GM12878 (cell line): ENCODE results near the gene SERPINB4. TPM values are rescaled to one million over a fixed set of nuclear protein-coding genes. Genes with fewer than 3 reads are reported as not detected.

Experiments used
- ATAC-seq: fragments of 200-7000 bp; cut with Tn5 transposase; 3 replicates; pipeline ENCODE4 v1.9.1; 2020; ENCODE audit warnings: mild to moderate bottlenecking, moderate library complexity
- BruUV-seq: library from RNA; stranded (reverse); fragments of 400-500 nt; replicated peaks from 2 replicates; lab custom pipeline; 2021; lab: Mats Ljungman, UMichigan
- CTCF ChIA-PET: fragments of 300-600 bp; sonication (Branson Sonifier 250); formaldehyde crosslinking; extraction: SDS; loops from one replicate; lab custom pipeline; 2021; ENCODE audit warnings: inconsistent platforms; lab: Yijun Ruan, JAX
- POLR2A ChIA-PET: fragments of 350-600 bp; formaldehyde crosslinking; extraction: SDS; loops from one replicate; lab custom pipeline; 2021; ENCODE audit warnings: inconsistent platforms; lab: Charles Lee
- RAD21 ChIA-PET: fragments of 300-600 bp; sonication (Branson Sonifier 250); formaldehyde crosslinking; loops from one replicate; lab custom pipeline; 2023; ENCODE audit warnings: antibody characterized with exemption; ENCODE audit not compliant: unreplicated experiment; lab: Charles Lee
- SMC1A ChIA-PET: fragments of 300-600 bp; sonication (Branson Sonifier 250); formaldehyde crosslinking; loops from one replicate; lab custom pipeline; 2023; ENCODE audit not compliant: unreplicated experiment, uncharacterized antibody; lab: Charles Lee
- DNase-seq: peaks from one replicate; pipeline ENCODE4 v3.0.0-alpha.2; 2011; ENCODE audit warnings: low read depth, low spot score
- FAIRE-seq: peaks from 3 replicates; lab custom pipeline; 2011; peaks lifted over from hg19 to GRCh38; lab: Jason Lieb, UNC
- H2AFZ ChIP-seq: 2 replicates; pipeline ENCODE4 v1.6.0; 2011; ENCODE audit warnings: low read depth, low read length, control low read depth; ENCODE audit not compliant: control insufficient read depth
- H3K27ac ChIP-seq: 2 replicates; pipeline ENCODE4 v1.5.1; 2011; ENCODE audit warnings: control low read depth; ENCODE audit not compliant: control insufficient read depth, insufficient read depth
- H3K27me3 ChIP-seq, 2 experiments: replicated peaks in 1 of 2; 2 replicates each; pipeline versions ENCODE4 v1.6.0 to v1.6.1; 2011; ENCODE audit warnings: low read length in 1 of 2; ENCODE audit not compliant: control insufficient read depth in 2 of 2, insufficient read depth in 2 of 2
- H3K36me3 ChIP-seq, 2 experiments: 2 replicates each; pipeline ENCODE4 v1.5.1; 2011; ENCODE audit warnings: low read length in 1 of 2; ENCODE audit not compliant: control insufficient read depth in 2 of 2, insufficient read depth in 2 of 2
- H3K4me1 ChIP-seq: 2 replicates; pipeline ENCODE4 v1.6.1; 2011; ENCODE audit warnings: mild to moderate bottlenecking, low read length, moderate library complexity, mixed read lengths; ENCODE audit not compliant: control insufficient read depth, insufficient read depth
- H3K4me2 ChIP-seq: 2 replicates; pipeline ENCODE4 v1.6.0; 2011; ENCODE audit warnings: control low read depth; ENCODE audit not compliant: control insufficient read depth, insufficient read depth
- H3K4me3 ChIP-seq: fragments of 200-600 bp; sonication (generic); 2 replicates; pipeline ENCODE4 v1.5.1; 2016
- H3K79me2 ChIP-seq: 2 replicates; pipeline ENCODE4 v1.6.0; 2011; ENCODE audit warnings: low read length; ENCODE audit not compliant: control insufficient read depth, insufficient read depth
- H3K9ac ChIP-seq: 2 replicates; pipeline ENCODE4 v1.8.0; 2011; ENCODE audit warnings: low read length, control low read depth, mixed read lengths; ENCODE audit not compliant: control insufficient read depth, insufficient read depth
- H3K9me3 ChIP-seq: replicated peaks from 3 replicates; pipeline ENCODE4 v1.5.1; 2011; ENCODE audit warnings: mild to moderate bottlenecking, low read length; ENCODE audit not compliant: control insufficient read depth, insufficient read depth
- H4K20me1 ChIP-seq: 2 replicates; pipeline ENCODE4 v1.6.0; 2011; ENCODE audit not compliant: control insufficient read depth, insufficient read depth
- ASH2L ChIP-seq: fragments of 300-600, 200-600 bp; sonication (generic); IDR thresholded peaks from 2 replicates; pipeline ENCODE4 v1.6.1; 2017; ENCODE audit warnings: low read depth, mild to moderate bottlenecking, borderline replicate concordance
- LARP7 ChIP-seq: fragments of 450-650 bp; IDR thresholded peaks from 2 replicates; pipeline ENCODE4 v1.6.1; 2017; ENCODE audit warnings: mild to moderate bottlenecking
- MEF2B ChIP-seq: fragments of 450-650 bp; IDR thresholded peaks from 2 replicates; pipeline ENCODE4 v1.6.1; 2018; ENCODE audit warnings: mild to moderate bottlenecking, moderate library complexity; ENCODE audit not compliant: partially characterized antibody, poor library complexity, severe bottlenecking
- MTA2 ChIP-seq: fragments of 450-650 bp; IDR thresholded peaks from 2 replicates; pipeline ENCODE4 v1.6.1; 2016; ENCODE audit warnings: low read depth, mild to moderate bottlenecking, moderate library complexity
- NFIC ChIP-seq: IDR thresholded peaks from 2 replicates; pipeline ENCODE4 v1.6.1; 2012; ENCODE audit warnings: low read depth, mild to moderate bottlenecking, inconsistent platforms, low read length, moderate library complexity
- POLR2AphosphoS5 ChIP-seq: IDR thresholded peaks from 2 replicates; pipeline ENCODE4 v1.6.1; 2011; ENCODE audit warnings: mild to moderate bottlenecking, low read length, inconsistent platforms
- RUNX3 ChIP-seq: IDR thresholded peaks from 2 replicates; pipeline ENCODE4 v1.6.1; 2012; ENCODE audit warnings: low read length, inconsistent platforms
- SPI1 ChIP-seq: IDR thresholded peaks from 2 replicates; pipeline ENCODE4 v1.6.1; 2011; ENCODE audit warnings: low read depth, mild to moderate bottlenecking, low read length, moderate library complexity, borderline replicate concordance; ENCODE audit not compliant: insufficient read depth
- SREBF2 ChIP-seq: IDR thresholded peaks from 2 replicates; pipeline ENCODE4 v1.6.1; 2012; ENCODE audit warnings: mild to moderate bottlenecking, low read length
- TCF3 ChIP-seq: IDR thresholded peaks from 2 replicates; pipeline ENCODE4 v1.6.1; 2012; ENCODE audit warnings: low read depth, mild to moderate bottlenecking, low read length, borderline replicate concordance; ENCODE audit not compliant: insufficient read depth
- TCF7 ChIP-seq: IDR thresholded peaks from 2 replicates; pipeline ENCODE4 v1.6.1; 2014; ENCODE audit warnings: antibody characterized with exemption, borderline replicate concordance
- WGBS: methylation state at CpG from one replicate; pipeline ENCODE4 v1.1.6; 2016; ENCODE audit warnings: low lambda C conversion rate; ENCODE audit not compliant: insufficient replicate concordance, insufficient coverage; ENCODE audit errors: missing lambda C conversion rate; 5-methylcytosine and 5-hydroxymethylcytosine counted together
- in situ Hi-C: fragments of 300-500 bp; cut with MboI; formaldehyde crosslinking; loops from 9 replicates; pipeline ENCODE4 v1.14.3; 2018; ENCODE audit warnings: mixed read lengths
- intact Hi-C: fragments of 100-400 bp; cut with micrococcal nuclease; formaldehyde crosslinking; loops from one replicate; pipeline ENCODE4 v1.14.2; 2022; ENCODE audit not compliant: unreplicated experiment
- polyA plus RNA-seq, 11 experiments: library from polyadenylated mRNA; depleted of rRNA in 4 of 11; unstranded in 6 of 11; stranded (reverse) in 5 of 11; fragments of >200 nt; fragmentation: Nextera tagmentation in 4 of 11; fragmentation: Illumina TruSeq in 1 of 11; extraction: Ambion mirVana in 4 of 11; extraction: Trizol in 1 of 11; gene quantifications; 1 replicate in 1 of 11; 2 replicates in 10 of 11; pipeline versions ENCODE4 v1.2.1 to v1.2.3, GENCODE V29; 2011 to 2016; ENCODE audit warnings: inconsistent platforms in 2 of 11, missing spikeins in 2 of 11, low read depth in 1 of 11
- total RNA-seq, 4 experiments: library from RNA; depleted of rRNA in 3 of 4; stranded (reverse); fragments of >200 nt in 3 of 4; fragmentation: Illumina TruSeq in 1 of 4; extraction: Trizol in 1 of 4; gene quantifications; 2 replicates each; pipeline versions ENCODE4 v1.2.1 to v1.2.3, GENCODE V29; 2013 to 2021

The SERPINB4 gene
- total and polyA plus RNA-seq, 10 of the 15 experiments (the other 5 are each of a cell fraction or from before 2014, with no cell fraction given): not detected

GRCh38 chr18:63617915-63618234, 26.2 kb downstream of the SERPINB4 start:
- Histone ChIP-seq H3K27ac (no peak overlapping the region), H3K4me3 (no peak overlapping the region), H3K27me3 (no peaks in the 10 kb centered on the region), H3K79me2 (no peaks in the 10 kb centered on the region), H3K4me1 (no peaks in the 10 kb centered on the region), H2AFZ (no peak overlapping the region), H3K36me3 (no peaks in the 10 kb centered on the region), H4K20me1 (no peaks in the 10 kb centered on the region), H3K9me3 (no peaks in the 10 kb centered on the region; the same call in 2 of the 3 replicates), H3K9ac (no peak overlapping the region), H3K4me2 (no peak overlapping the region)
- ChIA-PET SMC1A (interaction anchor here (0.9 kb wide), 1 partner anchor 16 kb away, joined by 3 read pairs; no protein-coding TSS in a partner anchor), RAD21 (no interaction called here), POLR2A (no interaction called here), CTCF (no interaction called here)
- TF ChIP-seq NFIC: no peak
- TF ChIP-seq ASH2L: no peak
- TF ChIP-seq TCF3: no peak
- no peak for TF ChIP-seq TCF7
- TF ChIP-seq SREBF2: no peak
- no peak for DNase-seq
- no peak for ATAC-seq
- intact Hi-C loops: no loop called here
- no peak for FAIRE-seq
- no TSS peak for BruUV-seq
- WGBS: 86% methylated on average over 2 of the region's 2 CpGs
- in situ Hi-C loops: no loop called here

- ATAC-seq: peak; percentile 69
- no peak overlapping the region for H3K9ac ChIP-seq
- H3K9me3 ChIP-seq: no peaks in the 10 kb centered on the region; the same call in 2 of the 3 replicates
- intact Hi-C loops: no loop called here
- H3K27ac ChIP-seq: no peak overlapping the region
- peak; percentile 72 for FAIRE-seq
- BruUV-seq: no TSS peak
- in situ Hi-C loops: no loop called here
- CTCF ChIA-PET: no interaction called here
- H3K4me3 ChIP-seq: no peak overlapping the region
- RAD21 ChIA-PET: no interaction called here
- no peak for DNase-seq
- no peaks in the 10 kb centered on the region for H4K20me1 ChIP-seq
- H2AFZ ChIP-seq: no peak overlapping the region
- no peaks in the 10 kb centered on the region for H3K4me1 ChIP-seq
- no peak overlapping the region; the same call in 1 of the 2 replicates for H3K4me2 ChIP-seq
- peak; percentile 39; the same call in 1 of the 2 replicates for TF ChIP-seq NFIC
- TF ChIP-seq MEF2B: no peak
- peak; percentile 41; the same call in 1 of the 2 replicates for TF ChIP-seq MTA2
- TF ChIP-seq SPI1: peak; percentile 62; the same call in 1 of the 2 replicates
- no peak for TF ChIP-seq POLR2AphosphoS5
- TF ChIP-seq LARP7: no peak
- peak; percentile 85 for TF ChIP-seq RUNX3
- no peaks in the 10 kb centered on the region for H3K36me3 ChIP-seq
- H3K27me3 ChIP-seq: no peaks in the 10 kb centered on the region
- SMC1A ChIA-PET: no interaction called here
- POLR2A ChIA-PET: no interaction called here
- no peaks in the 10 kb centered on the region for H3K79me2 ChIP-seq
- WGBS: 31% methylated on average over 3 of the region's 3 CpGs
Observed at GRCh38 chr18:63617049-63617914, 26.8 kb downstream of the SERPINB4 start.
